ENCODE data around the gene PNPLA7.
"Not testable (repeated sequence)": the region's sequence is repeated elsewhere in the genome, so short reads cannot be mapped to it uniquely, and the experiment has no call there.

Gene PNPLA7

GRCh38 chr9:137519553-137519952 is 30.6 kb downstream of the PNPLA7 start:
- H3K4me1 Mint-ChIP-seq (ENCODE audit: low read depth), result no peaks in the 10 kb centered on the region
- no peak overlapping the region for H3K4me3 Mint-ChIP-seq
- no peaks in the 10 kb centered on the region for H3K36me3 Mint-ChIP-seq (ENCODE audit: low read depth)
- no peaks in the 10 kb centered on the region for H3K27me3 Mint-ChIP-seq (ENCODE audit: low read depth)
- H3K27ac Mint-ChIP-seq, result no peak overlapping the region
- H3K9me3 Mint-ChIP-seq, result no peaks in the 10 kb centered on the region

- not testable (repeated sequence) for H3K27me3 Mint-ChIP-seq (ENCODE audit: low read depth); H3K27ac Mint-ChIP-seq; H3K9me3 Mint-ChIP-seq
These were observed 31.3 kb downstream of the PNPLA7 start for GRCh38 chr9:137518661-137519459.

GRCh38 chr9:137516144-137516917 is 33.9 kb downstream of the PNPLA7 start:
- H3K36me3 Mint-ChIP-seq (ENCODE audit: low read depth), result no peaks in the 10 kb centered on the region
- H3K9me3 Mint-ChIP-seq, result no peaks in the 10 kb centered on the region
- H3K27ac Mint-ChIP-seq, result no peak overlapping the region
- no peak overlapping the region for H3K4me3 Mint-ChIP-seq
- peaks cover 2% of the 10 kb centered on the region for H3K4me1 Mint-ChIP-seq (ENCODE audit: low read depth)
- no peaks in the 10 kb centered on the region for H3K27me3 Mint-ChIP-seq (ENCODE audit: low read depth)

More at GRCh38 chr9:137518661-137519459, 31.3 kb downstream of the PNPLA7 start:
- H3K4me1 Mint-ChIP-seq (ENCODE audit: low read depth); H3K36me3 Mint-ChIP-seq (ENCODE audit: low read depth); H3K4me3 Mint-ChIP-seq: not testable (repeated sequence)

GRCh38 chr9:137515338-137515724 is 34.9 kb downstream of the PNPLA7 start:
- Mint-ChIP-seq H3K9me3 (no peaks in the 10 kb centered on the region), H3K4me1 (ENCODE audit: low read depth) (peaks cover 2% of the 10 kb centered on the region), H3K36me3 (ENCODE audit: low read depth) (no peaks in the 10 kb centered on the region), H3K4me3 (no peak overlapping the region), H3K27me3 (ENCODE audit: low read depth) (no peaks in the 10 kb centered on the region), H3K27ac (no peak overlapping the region)

GRCh38 chr9:137514691-137515337 is 35.4 kb downstream of the PNPLA7 start:
- peaks cover 2% of the 10 kb centered on the region for H3K4me1 Mint-ChIP-seq (ENCODE audit: low read depth)
- H3K27ac Mint-ChIP-seq, result no peak overlapping the region
- no peaks in the 10 kb centered on the region for H3K9me3 Mint-ChIP-seq
- no peak overlapping the region for H3K4me3 Mint-ChIP-seq
- H3K36me3 Mint-ChIP-seq (ENCODE audit: low read depth), result no peaks in the 10 kb centered on the region
- H3K27me3 Mint-ChIP-seq (ENCODE audit: low read depth), result no peaks in the 10 kb centered on the region

GRCh38 chr9:137513801-137514570 is 36.2 kb downstream of the PNPLA7 start:
- not testable (repeated sequence) for H3K27ac Mint-ChIP-seq; H3K4me3 Mint-ChIP-seq; H3K9me3 Mint-ChIP-seq; H3K36me3 Mint-ChIP-seq (ENCODE audit: low read depth); H3K27me3 Mint-ChIP-seq (ENCODE audit: low read depth); H3K4me1 Mint-ChIP-seq (ENCODE audit: low read depth)

- H3K4me3 Mint-ChIP-seq; H3K4me1 Mint-ChIP-seq (ENCODE audit: low read depth); H3K27me3 Mint-ChIP-seq (ENCODE audit: low read depth); H3K9me3 Mint-ChIP-seq; H3K36me3 Mint-ChIP-seq (ENCODE audit: low read depth); H3K27ac Mint-ChIP-seq: not testable (repeated sequence)
These were observed 37.1 kb downstream of the PNPLA7 start for GRCh38 chr9:137513136-137513535.

- Mint-ChIP-seq H3K4me3 (no peak overlapping the region), H3K36me3 (ENCODE audit: low read depth) (no peaks in the 10 kb centered on the region), H3K4me1 (ENCODE audit: low read depth) (peaks cover 2% of the 10 kb centered on the region), H3K9me3 (no peaks in the 10 kb centered on the region), H3K27ac (no peak overlapping the region), H3K27me3 (ENCODE audit: low read depth) (no peaks in the 10 kb centered on the region)
These were observed 38.3 kb downstream of the PNPLA7 start for GRCh38 chr9:137511758-137512463.

- not testable (repeated sequence) for H3K4me1 Mint-ChIP-seq (ENCODE audit: low read depth); H3K4me3 Mint-ChIP-seq; H3K9me3 Mint-ChIP-seq; H3K36me3 Mint-ChIP-seq (ENCODE audit: low read depth); H3K27ac Mint-ChIP-seq; H3K27me3 Mint-ChIP-seq (ENCODE audit: low read depth)
These were observed 39.1 kb downstream of the PNPLA7 start for GRCh38 chr9:137511126-137511525.

- H3K4me1 Mint-ChIP-seq (ENCODE audit: low read depth), result peaks cover 2% of the 10 kb centered on the region
- H3K4me3 Mint-ChIP-seq, result no peak overlapping the region
- no peaks in the 10 kb centered on the region for H3K27me3 Mint-ChIP-seq (ENCODE audit: low read depth)
- H3K9me3 Mint-ChIP-seq, result no peaks in the 10 kb centered on the region
- H3K27ac Mint-ChIP-seq, result no peak overlapping the region
- no peaks in the 10 kb centered on the region for H3K36me3 Mint-ChIP-seq (ENCODE audit: low read depth)
These were observed 41.0 kb downstream of the PNPLA7 start for GRCh38 chr9:137509198-137509597.

- H3K4me3 Mint-ChIP-seq, result no peak overlapping the region
- H3K9me3 Mint-ChIP-seq, result peaks cover 4% of the 10 kb centered on the region
- no peaks in the 10 kb centered on the region for H3K4me1 Mint-ChIP-seq (ENCODE audit: low read depth)
- no peaks in the 10 kb centered on the region for H3K27me3 Mint-ChIP-seq (ENCODE audit: low read depth)
- H3K36me3 Mint-ChIP-seq (ENCODE audit: low read depth), result peaks cover 5% of the 10 kb centered on the region
- H3K27ac Mint-ChIP-seq, result no peak overlapping the region
These were observed 43.5 kb downstream of the PNPLA7 start for GRCh38 chr9:137506702-137507171.

- no peaks in the 10 kb centered on the region for H3K4me1 Mint-ChIP-seq (ENCODE audit: low read depth)
- no peak overlapping the region for H3K27ac Mint-ChIP-seq
- H3K36me3 Mint-ChIP-seq (ENCODE audit: low read depth), result peaks cover 7% of the 10 kb centered on the region
These were observed 43.9 kb downstream of the PNPLA7 start for GRCh38 chr9:137506274-137506673.

GRCh38 chr9:137505421-137506140 is 44.6 kb downstream of the PNPLA7 start:
- Mint-ChIP-seq H3K4me1 (ENCODE audit: low read depth) (no peaks in the 10 kb centered on the region), H3K36me3 (ENCODE audit: low read depth) (peaks cover 7% of the 10 kb centered on the region), H3K27me3 (ENCODE audit: low read depth) (no peaks in the 10 kb centered on the region), H3K9me3 (peaks cover 4% of the 10 kb centered on the region), H3K27ac (no peak overlapping the region), H3K4me3 (no peak overlapping the region)

More at GRCh38 chr9:137506274-137506673, 43.9 kb downstream of the PNPLA7 start:
- Mint-ChIP-seq H3K27me3 (ENCODE audit: low read depth) (no peaks in the 10 kb centered on the region), H3K4me3 (no peak overlapping the region), H3K9me3 (peaks cover 4% of the 10 kb centered on the region)
